K562 (cell line): ENCODE measurements around the gene NUP88. TPM values are rescaled to one million over a fixed set of nuclear protein-coding genes. Genes with fewer than 3 reads are reported as not detected.

Experiments
- ATAC-seq: fragments of 200-7000 bp; cut with Tn5 transposase; 3 replicates; pipeline ENCODE4 v1.9.1; 2020; ENCODE audit warnings: moderate library complexity
- BruUV-seq: library from RNA; stranded (reverse); fragments of 400-500 nt; replicated peaks from 2 replicates; lab custom pipeline; 2021; lab: Mats Ljungman, UMichigan
- CTCF ChIA-PET: fragments of 300-600 bp; formaldehyde crosslinking; extraction: SDS; loops from one replicate; lab custom pipeline; 2021; ENCODE audit warnings: low intra/inter-chr PET ratio; lab: Yijun Ruan, JAX
- POLR2A ChIA-PET: fragments of 300-600, 350-650 bp; sonication (Branson Sonifier 250); formaldehyde crosslinking; extraction: SDS; loops from one replicate; lab custom pipeline; 2021; ENCODE audit warnings: antibody characterized with exemption, inconsistent platforms; lab: Yijun Ruan, JAX
- DNase-seq, 4 experiments: peaks; one replicate each; pipeline versions ENCODE4 v3.0.0 to v3.0.0-alpha.2; 2011 to 2018; ENCODE audit warnings: low spot score in 3 of 4, mixed read lengths in 3 of 4; ENCODE audit errors: extremely low read depth in 1 of 4
- FAIRE-seq: peaks from 2 replicates; lab custom pipeline; 2011; peaks lifted over from hg19 to GRCh38; lab: Jason Lieb, UNC
- H2AFZ ChIP-seq: 2 replicates; pipeline ENCODE4 v1.6.0; 2011; ENCODE audit warnings: low read depth, low read length, control low read depth, inconsistent platforms
- H3K27ac ChIP-seq: fragments of 200-600 bp; 3 replicates; pipeline ENCODE4 v1.8.0; 2011; ENCODE audit warnings: low read depth, mild to moderate bottlenecking, control low read depth, inconsistent platforms, low read length, moderate library complexity, mixed read lengths; ENCODE audit errors: extremely low read depth
- H3K27me3 ChIP-seq, 2 experiments: fragments of 300-600 bp in 1 of 2; 2 replicates in 1 of 2; 3 replicates in 1 of 2; pipeline versions ENCODE4 v1.6.0 to v1.8.0; 2011; ENCODE audit warnings: inconsistent platforms in 2 of 2, low read length in 2 of 2, mild to moderate bottlenecking in 1 of 2, mixed read lengths in 1 of 2, moderate library complexity in 1 of 2; ENCODE audit not compliant: control insufficient read depth in 2 of 2, insufficient read depth in 2 of 2
- H3K36me3 ChIP-seq: fragments of 300-600 bp; 3 replicates; pipeline ENCODE4 v1.8.0; 2011; ENCODE audit warnings: mild to moderate bottlenecking, low read length, inconsistent platforms; ENCODE audit not compliant: control insufficient read depth, insufficient read depth
- H3K4me1 ChIP-seq, 2 experiments: fragments of 200-600 bp in 1 of 2; replicated peaks in 1 of 2; 2 replicates in 1 of 2; 3 replicates in 1 of 2; pipeline versions ENCODE4 v1.5.1 to v1.8.0; 2011; ENCODE audit warnings: inconsistent platforms in 2 of 2, low read length in 2 of 2, mild to moderate bottlenecking in 1 of 2, mixed read lengths in 1 of 2, moderate library complexity in 1 of 2; ENCODE audit not compliant: control insufficient read depth in 2 of 2, insufficient read depth in 2 of 2
- H3K4me2 ChIP-seq: 2 replicates; pipeline ENCODE4 v1.6.1; 2011; ENCODE audit warnings: low read length, control low read depth, inconsistent platforms, mixed read lengths; ENCODE audit not compliant: insufficient read depth
- H3K4me3 ChIP-seq: fragments of 200-600 bp; sonication (generic), shearing (Covaris generic); 2 replicates; pipeline ENCODE4 v1.5.1; 2016; ENCODE audit warnings: control low read depth, inconsistent platforms
- H3K79me2 ChIP-seq: fragments of 200-600 bp; 3 replicates; pipeline ENCODE4 v1.8.0; 2011; ENCODE audit warnings: low read length, inconsistent platforms; ENCODE audit not compliant: control insufficient read depth, insufficient read depth
- H3K9ac ChIP-seq, 2 experiments: 2 replicates each; pipeline versions ENCODE4 v1.6.0 to v1.6.1; 2011; ENCODE audit warnings: low read depth in 2 of 2, low read length in 2 of 2, control low read depth in 1 of 2, inconsistent platforms in 1 of 2, mild to moderate bottlenecking in 1 of 2, mixed read lengths in 1 of 2; ENCODE audit not compliant: insufficient read depth in 1 of 2
- H3K9me1 ChIP-seq: one replicate; pipeline ENCODE4 v1.6.0; 2011; ENCODE audit warnings: inconsistent platforms, mild to moderate bottlenecking, low read length, moderate library complexity; ENCODE audit not compliant: control insufficient read depth, insufficient read depth
- H3K9me3 ChIP-seq: replicated peaks from 2 replicates; pipeline ENCODE4 v1.5.1; 2011; ENCODE audit warnings: low read depth, low read length, inconsistent platforms; ENCODE audit not compliant: control insufficient read depth, insufficient read depth
- H4K20me1 ChIP-seq: replicated peaks from 2 replicates; pipeline ENCODE4 v1.6.1; 2011; ENCODE audit warnings: low read length, inconsistent platforms, mixed read lengths; ENCODE audit not compliant: control insufficient read depth, insufficient read depth
- CBX3 ChIP-seq, 2 experiments: IDR thresholded peaks; 1 replicate in 1 of 2; 2 replicates in 1 of 2; pipeline ENCODE4 v1.6.1; 2012; ENCODE audit warnings: inconsistent platforms in 2 of 2, low read length in 2 of 2, borderline replicate concordance in 1 of 2, control low read depth in 1 of 2
- FIP1L1 ChIP-seq: fragments of 200-400 bp; formaldehyde crosslinking; IDR thresholded peaks from 2 replicates; pipeline ENCODE4 v1.6.1; 2018; ENCODE audit warnings: mild to moderate bottlenecking, low read depth, low read length; ENCODE audit not compliant: poor library complexity, severe bottlenecking
- JUND ChIP-seq, 2 experiments: IDR thresholded peaks; 2 replicates in 1 of 2; 3 replicates in 1 of 2; pipeline ENCODE4 v1.6.1; 2011; ENCODE audit warnings: borderline replicate concordance in 2 of 2, low read depth in 2 of 2, low read length in 2 of 2, improper control_type of control experiment in 1 of 2, missing biosample characterization in 1 of 2, missing genetic modification characterization in 1 of 2, missing genetic modification reagents in 1 of 2
- MED1 ChIP-seq: sonication (generic); formaldehyde crosslinking; IDR thresholded peaks from 2 replicates; pipeline ENCODE4 v1.8.1; 2023; ENCODE audit warnings: missing genetic modification reagents, borderline replicate concordance
- MYNN ChIP-seq, 2 experiments: sonication (generic); formaldehyde crosslinking in 1 of 2; IDR thresholded peaks; 2 replicates each; pipeline versions ENCODE4 v1.5.0 to v1.6.1; 2016 to 2020; ENCODE audit warnings: antibody characterized with exemption in 1 of 2, missing genetic modification reagents in 1 of 2
- SAFB2 ChIP-seq: fragments of 200-400 bp; formaldehyde crosslinking; IDR thresholded peaks from 2 replicates; pipeline ENCODE4 v1.6.1; 2018; ENCODE audit warnings: borderline replicate concordance, low read length, low read depth, moderate library complexity; ENCODE audit not compliant: severe bottlenecking
- ZNF12 ChIP-seq: sonication (generic); formaldehyde crosslinking; IDR thresholded peaks from 2 replicates; pipeline ENCODE4 v1.4.0; 2020; ENCODE audit warnings: mild to moderate bottlenecking, missing genetic modification reagents
- WGBS: fragments of 100-300 bp; shearing (Covaris generic); methylation state at CpG from one replicate; pipeline ENCODE4 v1.1.6; 2016; ENCODE audit warnings: low coverage, mixed read lengths; ENCODE audit not compliant: insufficient coverage; ENCODE audit errors: missing lambda C conversion rate; 5-methylcytosine and 5-hydroxymethylcytosine counted together
- in situ Hi-C: fragments of 300-500 bp; cut with MboI; formaldehyde crosslinking; loops from 4 replicates; pipeline ENCODE4 v1.15.0; 2018; ENCODE audit warnings: inconsistent platforms, mixed read lengths
- intact Hi-C: fragments of 100-400 bp; cut with micrococcal nuclease; formaldehyde crosslinking; loops from 2 replicates; pipeline ENCODE4 v1.14.2; 2022
- polyA plus RNA-seq, 8 experiments: library from polyadenylated mRNA; depleted of rRNA in 4 of 8; stranded (reverse) in 5 of 8; unstranded in 3 of 8; fragments of >200 nt; fragmentation: Nextera tagmentation in 2 of 8; fragmentation: Illumina TruSeq in 1 of 8; extraction: Ambion mirVana in 2 of 8; extraction: Trizol in 1 of 8; gene quantifications; 2 replicates each; pipeline versions ENCODE4 v1.2.1 to v1.2.3, GENCODE V29; 2011 to 2014; ENCODE audit warnings: inconsistent platforms in 1 of 8, missing spikeins in 1 of 8
- total RNA-seq, 7 experiments: library from RNA; depleted of rRNA in 6 of 7; stranded (reverse); fragments of >200 nt in 6 of 7; fragmentation: Illumina TruSeq in 2 of 7; extraction: Trizol in 2 of 7; gene quantifications; 2 replicates each; pipeline versions ENCODE4 v1.2.1 to v1.2.3, GENCODE V29; 2011 to 2021; ENCODE audit warnings: low replicate concordance in 1 of 7

Gene NUP88
- total and polyA plus RNA-seq, 9 of the 15 experiments (the other 6 are each of a cell fraction or from before 2014, with no cell fraction given), result 59.9 to 160 (median 119) TPM

DNA sequence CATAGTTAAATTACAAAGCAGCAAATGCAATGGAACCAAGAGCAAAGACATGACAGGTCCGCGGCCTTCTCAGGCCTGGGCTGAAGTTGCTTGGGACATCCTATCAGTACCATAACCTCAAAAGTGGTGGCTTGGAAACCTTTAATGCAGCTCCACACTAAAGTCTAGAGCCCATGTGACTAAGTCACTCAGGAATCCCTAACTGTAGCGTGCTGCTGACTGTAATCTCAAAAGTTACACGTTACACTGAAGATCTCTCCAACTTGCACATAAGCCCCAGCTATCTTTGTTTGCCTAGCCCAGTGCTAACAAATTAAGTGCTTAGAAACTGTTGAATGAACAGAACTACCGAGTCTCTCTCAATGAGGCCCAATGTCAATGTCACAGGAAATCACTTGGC, 27.8 kb downstream of the NUP88 start:
- no peaks in the 10 kb centered on the region for H3K9me1 ChIP-seq
- no peak overlapping the region for H3K4me2 ChIP-seq
- 75% methylated on average over 5 of the region's 5 CpGs for WGBS
- H3K27ac ChIP-seq, result no peak overlapping the region; the same call in 2 of the 3 replicates
- no peak overlapping the region for H3K4me3 ChIP-seq
- ATAC-seq (no peak), DNase-seq (no peak), FAIRE-seq (no peak)
- no peak overlapping the region for H2AFZ ChIP-seq
- in situ Hi-C loops, result no loop called here
- POLR2A ChIA-PET, result interaction anchor here (0.6 to 2.4 kb wide), 5 partner anchors 11 to 28 kb away, joined by 3 to 14 read pairs (median 5); partner anchors contain the start of gene NUP88
- CTCF ChIA-PET, result no interaction called here
- no peaks in the 10 kb centered on the region for H3K79me2 ChIP-seq
- intact Hi-C loops, result no loop called here
- no peak for TF ChIP-seq SAFB2
- no peak for TF ChIP-seq JUND (IDR thresholded peaks at IDR 0.05; ENCODE audit: borderline replicate concordance, low read depth, low read length)
- no peak for TF ChIP-seq JUND (tag; IDR thresholded peaks at IDR 0.05; ENCODE audit: borderline replicate concordance, low read depth, low read length)
- no peak for TF ChIP-seq FIP1L1
- TF ChIP-seq MYNN (IDR thresholded peaks at IDR 0.05), result no peak
- no peak for TF ChIP-seq MYNN (CRISPR knock-in tag; IDR thresholded peaks at IDR 0.05)
- TF ChIP-seq CBX3 (IDR thresholded peaks at IDR 0.05; ENCODE audit: borderline replicate concordance in 1 of 2, low read length in 2 of 2), result no peak
- TF ChIP-seq ZNF12 (CRISPR knock-in tag), result no peak
- TF ChIP-seq MED1 (CRISPR knock-in tag), result no peak
- no peak overlapping the region for H3K9ac ChIP-seq
- BruUV-seq, result no TSS peak
- H3K36me3 ChIP-seq, result peaks cover 81% of the 10 kb centered on the region
- H3K27me3 ChIP-seq, result no peaks in the 10 kb centered on the region
- H4K20me1 ChIP-seq, result no peaks in the 10 kb centered on the region
- H3K4me1 ChIP-seq, result no peaks in the 10 kb centered on the region
- no peaks in the 10 kb centered on the region for H3K9me3 ChIP-seq
